HS-27A (cell line): ENCODE results near the gene STK40.

Source experiments
- DNase-seq: peaks from one replicate; pipeline ENCODE4 v3.0.0-alpha.2; 2012; ENCODE audit warnings: low read depth, missing footprints

STK40 gene, protein sequence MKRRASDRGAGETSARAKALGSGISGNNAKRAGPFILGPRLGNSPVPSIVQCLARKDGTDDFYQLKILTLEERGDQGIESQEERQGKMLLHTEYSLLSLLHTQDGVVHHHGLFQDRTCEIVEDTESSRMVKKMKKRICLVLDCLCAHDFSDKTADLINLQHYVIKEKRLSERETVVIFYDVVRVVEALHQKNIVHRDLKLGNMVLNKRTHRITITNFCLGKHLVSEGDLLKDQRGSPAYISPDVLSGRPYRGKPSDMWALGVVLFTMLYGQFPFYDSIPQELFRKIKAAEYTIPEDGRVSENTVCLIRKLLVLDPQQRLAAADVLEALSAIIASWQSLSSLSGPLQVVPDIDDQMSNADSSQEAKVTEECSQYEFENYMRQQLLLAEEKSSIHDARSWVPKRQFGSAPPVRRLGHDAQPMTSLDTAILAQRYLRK

DNA sequence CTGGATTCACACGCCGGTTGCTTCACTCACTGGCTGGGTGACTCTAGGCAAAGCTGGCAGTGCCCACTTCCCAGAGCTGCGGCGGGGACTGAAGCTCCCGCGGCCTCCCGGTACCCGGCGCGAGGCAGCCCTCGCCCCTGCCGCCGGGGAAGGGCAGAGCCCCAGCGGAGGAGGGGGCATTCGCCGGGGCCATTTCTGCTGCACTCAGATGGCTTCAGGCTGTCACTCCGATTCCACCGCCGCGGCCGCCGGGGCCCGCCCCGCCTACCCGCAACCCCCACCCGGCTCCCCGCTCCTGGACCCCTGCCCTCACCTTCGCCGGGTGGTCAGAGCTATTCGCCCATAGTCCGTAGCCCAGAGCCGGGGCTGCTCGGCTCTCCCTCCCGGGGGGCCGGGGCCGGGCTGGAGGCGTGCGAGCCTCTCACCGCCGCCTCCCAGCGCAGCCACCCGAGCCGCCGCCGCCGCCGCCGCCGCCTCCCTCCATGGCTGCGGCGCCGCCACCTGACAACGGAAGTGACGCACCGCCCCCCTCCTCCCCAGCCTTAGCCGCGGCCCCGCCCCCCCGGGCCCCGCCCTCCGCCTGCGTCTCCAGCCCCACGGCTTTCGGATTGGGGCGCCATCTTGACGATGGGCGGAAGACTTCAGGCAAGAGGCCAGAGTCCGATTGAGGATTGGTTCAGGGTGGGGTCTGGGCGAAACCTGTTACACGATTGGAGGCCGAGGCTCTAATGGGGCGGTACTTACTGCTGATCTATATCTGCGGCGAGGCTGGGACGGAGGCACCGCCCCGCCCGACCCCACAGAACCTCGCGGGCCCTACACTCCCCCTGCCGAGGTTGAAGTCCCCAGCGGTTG, at the start of gene STK40:
Gene STK40 (minus strand): TSS at position 515 of the 855 bp plus-strand sequence. CDS start 24,592 bp downstream, outside the sequence.
- peak; percentile 99 for DNase-seq

DNA sequence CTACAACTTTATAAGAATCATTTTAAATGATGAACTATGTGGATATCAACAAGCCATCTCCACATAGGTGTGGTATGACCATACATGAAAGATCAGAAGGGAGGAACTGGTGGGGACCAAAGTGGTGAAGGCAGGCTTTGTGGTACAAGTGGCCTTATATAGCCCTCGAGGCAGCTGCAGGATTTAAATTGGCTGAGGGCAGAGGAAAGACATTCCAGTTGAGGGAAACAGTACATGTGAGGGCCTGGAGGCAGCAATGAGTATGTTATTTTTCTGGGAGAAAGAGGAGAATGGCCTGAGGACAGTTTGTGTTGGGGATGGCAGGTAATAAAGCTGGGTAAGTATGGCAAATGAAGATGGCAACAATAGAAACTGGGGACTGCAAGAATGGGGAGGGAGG, 47.4 kb upstream of the STK40 start:
- no peak for DNase-seq

DNA sequence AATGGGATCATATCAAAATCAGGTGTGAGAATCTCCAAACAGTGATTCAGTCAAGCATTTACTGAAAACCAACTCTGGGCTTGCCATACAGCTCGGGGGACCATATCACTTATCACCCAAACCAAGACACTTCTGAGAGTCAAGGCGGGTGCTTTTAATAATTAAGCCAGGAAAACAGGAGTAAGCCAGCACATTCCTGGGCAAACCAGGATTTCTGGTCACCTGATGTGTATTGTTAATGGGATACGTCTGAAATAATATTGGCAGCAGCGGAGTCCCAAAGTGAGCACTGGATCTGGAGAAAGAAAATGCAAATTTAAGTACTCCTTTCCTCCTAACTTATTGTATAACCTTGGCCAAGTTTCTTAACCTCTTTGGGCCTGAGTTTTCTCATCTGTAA, 46.9 kb upstream of the STK40 start:
- no peak for DNase-seq

DNA sequence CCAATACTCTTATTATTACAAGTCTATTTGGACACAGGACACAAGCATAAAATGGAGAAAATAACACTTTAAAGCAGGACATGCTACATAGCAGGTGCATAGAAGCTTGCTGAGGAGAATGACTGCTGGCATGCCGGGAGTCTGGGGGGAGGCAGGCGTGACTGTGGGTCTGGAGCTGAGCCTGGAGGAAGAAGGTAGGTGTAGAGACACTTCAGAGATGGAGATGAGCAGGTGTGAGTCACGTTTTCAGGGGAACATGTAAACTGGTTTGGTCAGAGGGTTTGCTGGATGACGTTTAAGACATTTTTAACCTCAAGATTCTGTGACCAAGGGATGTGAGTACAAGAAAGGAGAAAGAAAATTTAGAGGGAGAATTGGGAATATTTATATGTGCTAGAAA, 40.1 kb upstream of the STK40 start:
- DNase-seq, result no peak

DNA sequence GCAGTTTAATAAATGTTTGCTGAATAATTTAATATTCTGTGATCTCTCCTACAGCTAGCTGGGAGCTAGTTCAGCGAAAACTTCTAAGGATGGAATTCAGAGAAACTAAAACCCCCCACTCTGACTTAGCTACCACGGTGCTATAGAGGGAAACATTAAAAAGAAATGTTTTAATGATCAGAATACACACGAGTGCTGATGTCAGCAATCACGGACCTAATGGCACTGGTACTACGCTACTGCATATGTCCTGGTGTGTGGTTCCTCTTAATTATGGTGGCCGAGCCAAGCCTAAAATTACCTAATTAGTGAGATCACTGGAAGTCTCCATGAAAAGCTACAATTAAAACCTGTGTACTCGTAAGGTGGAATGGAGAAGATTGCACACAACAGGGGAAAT, 35.9 kb upstream of the STK40 start:
- no peak for DNase-seq

DNA sequence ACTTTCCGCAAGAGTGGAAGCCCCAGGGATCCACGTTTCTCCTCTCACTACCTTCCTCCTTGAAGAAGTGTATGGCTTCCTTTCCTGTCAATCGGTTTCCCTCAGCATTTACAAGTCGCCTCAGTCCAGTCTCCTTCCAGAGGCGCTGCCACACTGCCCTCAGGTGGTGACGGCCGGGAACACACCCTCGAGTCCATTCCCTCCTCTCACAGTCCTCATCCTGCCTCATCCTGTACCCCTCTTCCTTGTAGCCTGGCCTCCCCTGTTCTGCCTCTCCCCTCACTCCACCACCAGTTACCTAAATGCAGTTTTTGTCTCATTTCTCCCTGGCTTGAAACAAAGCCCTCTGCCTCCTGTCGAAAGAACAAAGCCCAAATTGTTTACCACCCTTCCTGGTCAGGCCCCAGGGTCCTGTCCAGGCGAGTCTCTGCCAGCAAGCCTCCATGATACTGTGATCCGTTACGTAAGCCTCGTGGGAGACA, 35.2 kb upstream of the STK40 start:
- DNase-seq, result peak; percentile 69

DNA sequence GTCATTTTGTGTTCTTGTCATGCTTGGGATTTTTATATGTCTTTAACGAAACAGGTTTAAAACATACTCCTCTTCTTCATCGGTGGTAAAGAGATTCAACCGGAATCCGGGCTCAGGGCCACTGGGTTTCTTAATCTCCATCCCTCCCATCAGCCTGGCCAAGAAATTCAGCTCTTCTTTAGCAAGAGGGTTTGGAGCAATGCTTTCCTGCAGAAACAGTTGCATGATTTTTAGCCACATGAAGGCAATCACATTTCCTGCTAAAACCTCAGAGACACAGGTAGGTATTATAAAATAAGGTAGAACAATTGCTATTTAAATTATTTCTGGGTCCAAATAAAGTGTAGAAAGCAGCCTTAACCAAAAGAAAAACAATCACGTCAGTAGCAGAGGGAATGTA, 34.7 kb upstream of the STK40 start:
- DNase-seq, result no peak

DNA sequence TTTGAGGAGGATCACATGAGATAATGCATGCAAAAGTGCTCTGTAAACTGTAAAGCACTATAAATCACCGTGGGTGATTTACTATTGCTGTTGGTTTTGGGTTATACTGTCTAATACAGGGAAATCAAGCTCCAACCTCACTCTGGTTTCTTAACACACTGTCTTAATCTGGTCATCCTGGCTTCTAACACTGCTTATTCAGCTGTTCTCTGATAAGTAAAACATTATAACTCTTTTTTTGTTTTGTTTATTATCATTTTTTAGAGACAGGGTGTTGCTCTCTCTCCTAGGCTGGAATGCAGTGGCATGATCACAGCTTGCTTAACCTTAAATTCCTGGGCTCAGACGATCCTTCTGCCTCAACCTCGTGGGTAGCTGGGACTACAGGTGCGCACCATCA, 33.8 kb upstream of the STK40 start:
- DNase-seq, result no peak

DNA sequence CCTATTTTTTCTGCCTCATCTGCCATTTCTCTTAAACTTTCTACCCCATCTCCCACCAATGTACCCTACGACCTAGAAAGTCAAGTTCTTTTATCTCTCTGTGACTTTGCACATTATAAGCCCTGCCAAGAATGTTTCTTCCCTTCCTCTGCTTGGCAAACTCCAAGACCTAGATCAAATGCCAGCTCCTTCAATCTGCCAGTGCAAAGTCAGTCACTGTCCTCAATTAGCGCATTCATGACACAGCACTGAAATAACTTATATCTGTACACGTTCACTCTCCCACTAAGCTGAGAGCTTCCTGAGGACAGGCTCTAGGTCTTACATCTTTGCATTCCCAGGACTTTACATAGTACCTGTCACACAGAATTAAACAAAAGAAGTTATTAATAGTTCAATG, 33.4 kb upstream of the STK40 start:
- no peak for DNase-seq

DNA sequence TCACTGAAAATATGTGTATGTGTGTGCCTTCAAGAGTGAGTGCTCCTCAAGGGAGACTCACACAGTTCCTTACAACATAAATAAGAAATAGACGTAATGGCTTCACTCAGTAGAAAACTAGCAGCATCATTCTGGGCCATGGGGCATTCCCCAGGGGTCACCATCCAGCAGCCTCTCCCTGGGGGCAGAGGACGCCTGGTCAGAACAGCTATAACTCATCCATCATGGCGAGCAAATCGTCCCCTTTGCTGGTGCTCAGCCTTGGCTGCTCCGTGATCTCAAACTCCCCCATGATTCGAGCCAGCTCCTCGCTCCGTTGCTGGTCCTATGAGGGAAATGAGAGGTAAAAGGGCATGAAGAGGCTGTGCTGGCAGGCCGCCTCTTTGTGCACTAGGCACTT, 32.2 kb upstream of the STK40 start:
- no peak for DNase-seq

DNA sequence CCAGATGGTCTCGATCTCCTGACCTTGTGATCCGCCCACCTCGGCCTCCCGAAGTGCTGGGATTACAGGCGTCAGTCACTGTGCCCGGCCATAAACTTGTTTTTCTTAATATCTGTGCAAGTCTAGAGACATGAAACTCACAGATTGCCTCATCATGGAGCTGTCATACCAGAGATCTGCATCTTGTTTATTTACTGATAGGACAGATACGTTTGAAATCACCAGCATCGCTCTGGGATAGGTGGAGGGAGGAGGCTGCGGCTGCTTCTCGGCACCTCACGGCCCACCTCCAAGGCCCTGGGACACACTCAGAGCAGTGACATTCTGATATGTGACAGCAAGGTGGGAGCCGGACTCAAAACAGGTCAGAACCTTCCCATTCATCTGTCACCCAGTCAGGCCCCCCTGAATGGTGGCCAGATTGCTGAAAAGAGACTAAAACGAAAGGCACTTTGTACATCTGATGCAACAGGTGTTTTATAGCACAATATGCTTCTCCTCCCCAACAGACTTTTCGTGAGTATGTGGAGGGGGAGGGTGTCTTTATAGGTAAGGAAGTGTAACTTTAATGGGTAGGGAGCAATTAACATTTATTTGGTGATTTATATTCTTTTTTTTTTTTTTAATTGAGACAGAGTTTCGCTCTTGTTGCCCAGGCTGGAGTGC, 30.1 kb upstream of the STK40 start:
- no peak for DNase-seq

DNA sequence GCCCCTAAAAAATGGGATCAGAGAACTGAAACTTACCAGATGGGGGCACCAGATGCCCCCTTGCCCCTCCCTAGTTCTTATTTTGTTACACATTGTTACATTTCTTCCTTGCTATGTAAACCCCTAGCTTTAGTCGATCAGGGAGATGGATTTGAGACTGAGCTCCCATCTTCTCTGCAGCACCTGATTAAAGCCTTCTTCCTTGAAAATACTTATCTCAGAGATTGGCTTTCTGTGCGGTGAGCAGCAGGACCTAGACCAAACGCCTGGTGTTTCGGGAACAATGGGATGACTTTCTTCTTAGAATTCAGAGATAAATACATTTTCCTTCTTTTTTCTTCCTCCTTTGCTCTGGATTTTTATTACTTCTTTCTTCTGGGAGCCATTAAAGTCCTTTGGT, 28.7 kb upstream of the STK40 start:
- DNase-seq, result no peak

DNA sequence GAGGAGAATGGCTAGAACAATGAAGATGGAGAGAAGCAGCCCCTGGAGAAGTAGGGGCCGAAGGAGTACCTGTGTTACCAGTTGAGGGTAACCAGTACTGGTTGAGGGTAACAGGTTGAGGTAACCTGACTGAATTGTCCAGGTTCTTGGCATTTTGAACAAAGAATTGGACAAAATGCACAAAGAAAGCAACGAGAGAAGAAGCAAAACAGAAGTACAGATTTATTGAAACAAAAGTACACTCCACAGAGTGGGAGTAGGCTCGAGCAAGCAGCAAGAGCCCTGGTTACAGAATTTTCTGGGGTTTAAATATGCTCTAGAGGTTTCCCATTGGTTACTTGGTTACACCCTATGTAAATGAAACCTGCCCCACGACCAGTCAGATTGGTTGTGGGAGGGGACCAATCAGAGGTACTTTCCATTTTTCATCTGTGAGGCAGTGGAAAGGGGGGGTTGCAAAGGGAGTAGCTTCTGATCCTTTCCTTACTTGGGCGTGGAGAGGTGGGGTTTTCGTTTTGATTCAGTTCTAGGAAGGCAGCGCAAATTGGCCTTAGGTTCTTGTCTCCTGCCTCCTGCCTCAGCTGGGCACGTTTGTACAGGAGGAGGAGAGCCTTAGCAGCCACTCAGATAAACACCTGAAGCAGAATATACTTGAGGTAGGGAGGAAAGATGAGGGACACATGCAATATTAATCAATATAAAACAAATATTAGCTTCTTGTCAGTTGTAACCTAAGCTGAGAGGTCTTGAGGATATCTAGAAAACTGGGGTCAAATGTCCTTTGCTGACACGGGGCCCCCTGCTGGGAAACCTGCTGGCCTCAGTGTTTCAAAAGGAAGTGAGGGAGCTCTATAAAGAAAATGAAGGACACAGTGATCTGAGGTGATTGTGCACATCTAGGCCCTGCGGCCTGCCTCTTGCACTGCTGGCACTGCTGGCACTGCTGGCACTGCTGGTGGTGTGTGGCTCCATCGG, 26.2 kb upstream of the STK40 start:
- DNase-seq, result no peak

DNA sequence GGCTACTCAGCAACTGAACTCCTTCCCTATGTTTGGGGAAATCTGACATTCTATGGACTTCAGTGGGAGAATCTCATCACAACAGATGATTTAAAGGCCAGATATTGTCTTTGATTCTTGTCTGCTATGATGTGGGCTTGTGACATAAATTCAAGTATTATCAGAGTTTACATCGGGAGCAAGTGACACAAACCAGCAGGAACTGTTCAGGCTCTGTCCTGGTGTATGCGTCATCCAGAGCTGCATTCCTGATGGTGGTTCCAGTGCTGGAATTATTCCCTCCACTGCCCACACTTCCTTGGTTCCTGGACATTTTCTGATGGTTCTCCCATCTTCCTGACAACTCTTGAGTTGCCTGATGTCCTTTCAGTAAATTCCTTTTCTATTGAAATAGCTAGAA, 22.8 kb upstream of the STK40 start:
- DNase-seq, result no peak

DNA sequence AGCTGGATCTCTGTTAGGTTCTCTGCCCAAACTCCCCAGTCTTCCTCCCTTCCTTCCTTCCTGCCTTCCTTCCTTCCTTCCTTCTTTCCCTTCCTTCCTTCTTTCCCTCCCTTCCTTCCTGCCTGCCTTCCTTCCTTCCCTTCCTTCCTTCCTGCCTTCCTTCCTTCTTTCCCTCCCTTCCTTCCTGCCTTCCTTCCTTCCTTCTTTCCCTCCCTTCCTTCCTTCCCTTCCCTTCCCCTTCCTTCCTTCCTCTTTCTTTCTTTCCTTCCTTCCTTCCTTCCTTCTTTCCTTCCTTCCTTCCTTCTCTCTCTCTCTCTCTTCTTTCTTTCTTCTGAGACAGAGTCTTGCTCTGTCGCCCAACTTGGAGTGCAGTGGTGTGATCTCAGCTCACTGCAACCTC, 20.7 kb upstream of the STK40 start:
- no peak for DNase-seq

DNA sequence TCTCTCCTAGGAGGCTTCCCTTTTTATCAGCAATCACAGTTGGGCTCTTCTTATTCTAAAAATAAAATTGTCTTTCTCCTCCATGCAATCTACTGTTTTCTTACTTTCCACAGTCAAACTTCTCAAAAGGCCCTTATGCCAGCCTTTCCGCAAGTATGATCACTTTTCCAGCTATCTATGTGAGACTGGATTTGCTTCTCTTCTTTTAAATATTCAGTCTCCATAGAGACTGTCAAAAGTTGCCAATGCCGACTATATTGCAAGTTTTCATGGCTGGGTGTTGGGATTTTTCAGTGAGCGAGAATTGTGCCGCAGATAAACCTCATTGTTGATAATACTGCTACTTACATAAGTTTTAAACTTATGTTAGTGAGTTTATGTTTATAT, 16.8 kb upstream of the STK40 start:
- DNase-seq, result no peak

DNA sequence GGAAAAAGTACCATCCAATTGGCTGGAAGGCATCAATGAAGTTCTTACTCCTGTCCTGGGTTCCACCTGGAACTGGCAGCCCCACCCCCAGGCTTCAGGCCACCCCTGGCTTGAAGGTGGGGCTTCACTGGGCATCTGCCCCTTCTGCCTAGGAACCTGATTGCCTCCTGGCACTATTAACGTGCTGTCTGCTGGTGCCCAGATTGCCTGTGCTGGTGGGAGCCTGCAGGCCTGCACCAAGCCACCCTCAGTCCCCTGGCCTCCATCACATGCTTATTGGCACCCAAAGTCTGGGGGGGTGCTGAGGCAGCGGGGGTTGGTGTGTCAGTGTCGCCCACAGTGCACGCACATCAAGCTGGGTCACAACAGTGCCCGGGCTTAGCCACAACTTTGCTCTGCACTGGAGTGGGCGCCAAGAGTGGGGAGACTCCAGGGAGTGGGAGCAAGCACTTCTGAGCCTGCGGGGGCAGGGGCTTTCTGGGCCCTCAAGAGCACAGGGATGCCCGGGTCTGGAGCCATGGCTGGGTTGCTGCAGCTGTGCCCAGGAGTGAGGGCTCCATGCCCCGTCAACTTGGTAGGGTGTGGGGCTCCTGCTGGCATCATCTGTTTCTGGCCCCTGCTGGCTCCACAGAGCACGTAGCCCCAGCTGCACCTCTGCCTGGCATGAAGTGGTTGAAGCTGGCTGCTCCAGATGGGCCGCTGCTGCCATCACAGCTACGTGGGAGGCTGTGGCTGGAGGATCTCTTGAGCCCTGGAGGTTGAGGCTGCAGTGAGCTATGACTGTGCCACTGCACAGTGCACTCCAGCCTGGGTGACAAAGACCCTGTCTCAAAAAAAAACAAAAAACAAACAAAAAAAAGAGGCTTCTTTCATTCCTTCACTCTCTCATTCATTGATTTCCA, 16.1 kb upstream of the STK40 start:
- no peak for DNase-seq

DNA sequence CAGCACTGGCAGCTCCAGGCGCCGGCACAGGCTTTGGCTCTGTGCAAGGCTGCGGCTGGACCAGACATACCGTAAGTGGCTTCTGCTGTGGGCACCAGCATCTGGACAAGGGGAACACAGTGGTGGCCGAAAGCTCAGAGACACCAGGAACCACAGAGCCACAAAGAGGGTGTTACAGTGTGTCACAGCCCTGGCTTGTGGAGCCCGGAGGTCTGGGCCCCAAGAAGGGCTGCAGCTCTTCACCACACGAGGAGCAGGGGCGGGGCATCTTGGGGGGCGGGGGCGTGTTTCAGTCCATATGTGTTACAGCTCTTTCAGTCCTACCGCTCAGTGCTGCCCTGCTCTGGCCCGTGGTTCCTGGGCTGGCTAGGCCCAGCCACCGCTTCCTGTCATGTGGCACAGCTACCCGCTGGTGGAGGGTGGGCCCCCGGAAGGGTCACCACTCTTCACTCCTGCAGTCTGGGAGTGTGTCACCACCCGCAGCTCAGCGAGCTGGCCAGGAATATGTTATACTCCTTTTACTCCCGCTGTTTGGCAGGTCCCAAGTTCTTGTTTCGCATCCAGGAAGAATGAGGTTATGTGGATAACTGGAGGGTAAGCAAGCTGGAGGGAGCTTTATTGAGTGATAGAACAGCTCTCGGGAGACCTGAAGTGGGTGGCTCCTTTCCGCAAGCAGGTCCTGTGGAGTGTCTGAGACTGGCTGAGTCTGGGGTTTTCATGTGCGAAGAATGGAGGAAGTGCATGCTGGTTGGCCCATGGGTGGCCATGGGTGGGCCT, 15.3 kb upstream of the STK40 start:
- DNase-seq, result peak; percentile 91

DNA sequence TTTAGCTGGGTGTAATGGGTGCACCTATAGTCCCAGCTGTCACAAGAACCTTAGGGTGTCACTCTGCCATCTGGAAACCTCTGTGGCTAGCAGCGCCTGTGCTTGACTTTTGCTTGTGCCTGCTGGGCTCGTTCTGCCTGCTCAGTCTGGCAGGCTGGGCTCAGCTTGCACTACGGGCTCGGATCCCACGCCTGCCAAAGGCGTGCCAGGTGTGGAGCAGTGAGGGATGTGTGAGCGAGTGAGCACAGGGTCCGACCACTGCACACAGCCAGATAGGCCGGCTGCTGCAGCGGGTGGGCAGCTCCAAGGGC, 14.7 kb upstream of the STK40 start:
- no peak for DNase-seq
